Upper lobe of left lung (tissue), 4 donors: Measurements from ENCODE around the gene PPP6R3.

ENCODE experiments used
- CTCF ChIP-seq, 6 experiments: fragments of 450-650 bp in 4 of 6; fragments of 200-600 bp in 2 of 6; sonication (generic) in 2 of 6; IDR thresholded peaks; one replicate each; pipeline ENCODE4 v1.5.1; 2016 to 2019; ENCODE audit warnings: antibody characterized with exemption in 6 of 6
- EP300 ChIP-seq, 4 donors: sonication (generic); formaldehyde crosslinking; IDR thresholded peaks; one replicate each; pipeline ENCODE4 v1.5.1; 2017; ENCODE audit warnings: antibody characterized with exemption in 4 of 4, control low read depth in 2 of 4
- POLR2A ChIP-seq, 4 donors: fragments of 450-650 bp; IDR thresholded peaks; one replicate each; pipeline ENCODE4 v1.5.1; 2016 to 2017; ENCODE audit warnings: antibody characterized with exemption in 4 of 4, mild to moderate bottlenecking in 2 of 4

DNA sequence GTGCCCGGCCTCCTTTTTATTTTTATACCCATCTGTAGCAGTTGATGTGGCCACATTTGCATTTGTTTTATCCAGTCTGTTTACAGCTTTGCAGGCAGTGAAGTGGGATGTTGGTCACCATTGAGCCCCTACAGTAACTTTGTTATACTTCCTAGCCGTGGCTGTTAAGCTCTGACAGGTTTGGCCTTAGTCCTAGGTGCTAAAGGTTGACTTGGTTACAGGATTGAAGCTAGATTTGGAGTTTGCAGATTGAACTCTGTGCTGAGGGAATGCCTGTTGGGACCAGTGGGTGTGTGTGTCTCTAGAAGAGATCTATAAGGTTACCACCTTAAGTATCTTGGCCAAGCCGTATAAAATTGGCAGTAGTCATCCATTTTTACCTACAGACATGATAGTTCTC is 91.2 kb downstream of the PPP6R3 start:
- no peak for TF ChIP-seq CTCF (IDR thresholded peaks at IDR 0.05)
- TF ChIP-seq POLR2A (IDR thresholded peaks at IDR 0.05), result no peak
- no peak for TF ChIP-seq EP300 (IDR thresholded peaks at IDR 0.05)
